Activated CD8-positive, alpha-beta memory T cell treated with anti-CD3 and anti-CD28 coated beads, Interleukin-2, amount 50 U/mL, for 4 hours (primary cell): Measurements from ENCODE around the gene GRIK4.

Experiments
- DNase-seq: peaks from one replicate; pipeline ENCODE4 v3.0.0-alpha.2; 2020

Gene GRIK4

DNA sequence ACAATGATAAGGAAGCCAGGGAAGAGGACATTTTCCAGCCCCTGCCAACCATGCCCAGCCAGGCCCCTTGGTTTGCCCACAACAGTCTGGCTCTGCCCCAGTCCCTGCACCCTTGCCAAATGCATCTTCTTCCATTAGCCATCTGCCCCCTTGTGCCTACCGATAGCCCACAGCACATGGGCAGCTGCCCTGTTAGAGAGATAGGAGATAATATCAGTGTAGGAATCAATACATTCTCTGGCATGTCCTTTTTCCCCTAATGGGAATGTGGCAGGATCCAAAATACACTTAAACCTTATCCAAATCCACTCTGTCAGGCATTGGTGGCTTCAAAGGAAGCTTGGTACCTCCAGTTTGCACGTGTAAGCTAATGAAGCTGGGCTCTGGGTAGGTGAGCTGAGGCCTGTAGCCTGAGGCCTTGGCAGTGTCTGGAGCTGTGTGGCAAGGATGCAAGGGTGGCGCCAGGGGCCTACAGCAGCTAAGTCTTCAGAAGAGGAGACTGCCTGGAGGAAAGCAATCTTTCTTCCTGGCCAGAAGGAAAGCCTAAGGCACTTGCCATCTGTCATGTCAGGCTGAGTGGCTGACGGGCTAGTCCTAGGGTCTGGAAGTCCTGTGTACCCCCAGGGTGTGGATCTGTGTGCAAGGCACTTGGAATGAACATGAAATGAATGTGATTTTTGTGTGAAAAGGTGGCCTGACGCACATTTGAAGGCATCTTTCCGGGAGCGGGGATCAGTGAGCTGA, 348.2 kb downstream of the GRIK4 start:
- no peak for DNase-seq

DNA sequence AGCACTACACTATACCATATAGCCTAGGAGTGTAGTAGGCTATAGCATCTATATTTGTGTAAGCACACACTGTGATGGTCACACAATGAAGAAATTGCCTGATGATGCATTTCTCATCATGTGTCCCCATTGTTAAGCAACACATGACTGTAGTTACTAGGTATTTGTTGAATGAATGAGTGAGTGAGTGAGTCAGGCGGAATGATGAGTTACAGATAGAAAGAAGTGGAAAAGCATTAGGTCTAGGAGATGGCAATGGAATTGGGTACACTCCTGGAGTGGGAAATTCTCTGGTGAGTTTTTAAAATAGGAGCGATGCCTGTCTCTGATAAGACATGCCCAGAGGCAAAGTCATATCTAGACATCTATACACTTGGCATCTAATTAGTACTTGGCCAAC, 351.8 kb downstream of the GRIK4 start:
- no peak for DNase-seq

DNA sequence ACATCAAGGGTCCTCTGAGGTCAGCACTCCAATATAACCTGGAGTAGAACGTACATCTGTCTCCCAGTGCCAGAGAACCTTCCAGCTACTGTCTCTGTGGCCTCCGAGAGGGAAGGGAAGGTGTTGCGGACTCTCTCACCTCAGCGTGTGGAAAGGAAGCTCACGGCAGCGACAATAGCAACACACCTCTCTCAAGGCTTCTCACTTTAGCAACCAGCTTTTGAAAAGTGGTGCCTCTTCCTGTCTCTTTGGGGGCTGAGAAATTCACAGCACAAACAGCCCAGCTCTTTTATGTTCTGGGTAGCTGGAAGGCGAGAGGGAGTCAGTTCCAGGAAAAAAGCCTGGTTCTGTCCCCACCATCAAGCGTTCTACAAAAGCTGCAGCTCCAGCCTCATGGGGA, 355.5 kb downstream of the GRIK4 start:
- no peak for DNase-seq

DNA sequence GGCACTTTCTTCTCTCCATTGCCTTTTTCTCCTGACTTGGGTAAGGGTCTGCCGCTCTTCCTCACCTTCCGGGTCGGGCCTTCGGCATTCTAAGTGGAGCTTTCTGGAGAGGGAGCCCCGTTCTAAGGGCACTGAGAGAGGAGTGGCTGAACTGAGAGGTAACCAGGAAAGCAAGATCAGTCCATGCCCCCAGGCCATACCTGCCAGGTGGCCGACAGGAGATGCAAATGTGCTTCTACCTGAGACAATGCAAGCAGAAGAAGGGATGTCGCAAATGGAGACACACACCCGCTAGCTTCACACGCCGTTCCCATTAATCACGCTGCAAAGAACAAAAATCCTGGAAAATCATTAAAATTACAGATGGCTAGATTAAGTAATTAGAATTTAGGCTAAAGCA, 356.0 kb downstream of the GRIK4 start:
- DNase-seq, result no peak

DNA sequence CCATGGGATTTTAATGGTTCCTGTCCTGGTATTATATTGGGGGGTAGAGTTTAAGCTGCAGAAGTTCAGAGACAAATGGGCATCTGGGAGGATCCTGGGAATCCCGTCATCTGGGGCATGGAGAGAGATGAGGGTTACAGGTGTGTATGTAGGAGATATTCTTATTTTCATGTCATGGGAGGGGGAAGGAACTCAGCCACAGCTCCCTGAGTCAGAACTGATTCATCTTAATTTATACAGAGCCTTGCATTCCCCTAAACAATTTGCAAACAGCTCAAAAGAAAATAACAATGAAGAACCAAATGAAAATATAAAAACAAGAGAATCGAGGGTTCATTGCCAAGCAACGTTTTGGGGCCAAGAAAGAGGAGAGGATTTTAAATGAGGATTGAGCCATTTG, 356.4 kb downstream of the GRIK4 start:
- DNase-seq, result no peak

DNA sequence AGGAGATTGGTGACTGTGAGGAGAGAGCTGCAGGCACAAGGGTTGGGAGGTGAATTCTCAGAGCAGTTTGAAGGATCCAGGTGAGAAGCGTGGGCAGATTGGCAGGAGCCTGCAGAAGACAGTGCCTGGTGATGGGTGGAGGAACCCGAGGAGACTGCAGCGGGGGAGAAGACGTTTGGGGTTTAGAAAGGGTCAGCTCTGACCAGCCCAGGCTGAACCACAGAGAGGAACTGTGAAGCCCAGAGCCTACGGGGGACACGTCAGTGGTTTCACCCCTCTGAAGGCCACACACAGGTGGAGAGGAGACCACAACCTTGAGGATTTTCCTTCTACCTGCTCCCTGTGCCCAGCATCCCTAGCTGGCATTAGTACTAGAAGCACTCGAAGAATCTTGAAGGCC, 357.5 kb downstream of the GRIK4 start:
- DNase-seq, result no peak

DNA sequence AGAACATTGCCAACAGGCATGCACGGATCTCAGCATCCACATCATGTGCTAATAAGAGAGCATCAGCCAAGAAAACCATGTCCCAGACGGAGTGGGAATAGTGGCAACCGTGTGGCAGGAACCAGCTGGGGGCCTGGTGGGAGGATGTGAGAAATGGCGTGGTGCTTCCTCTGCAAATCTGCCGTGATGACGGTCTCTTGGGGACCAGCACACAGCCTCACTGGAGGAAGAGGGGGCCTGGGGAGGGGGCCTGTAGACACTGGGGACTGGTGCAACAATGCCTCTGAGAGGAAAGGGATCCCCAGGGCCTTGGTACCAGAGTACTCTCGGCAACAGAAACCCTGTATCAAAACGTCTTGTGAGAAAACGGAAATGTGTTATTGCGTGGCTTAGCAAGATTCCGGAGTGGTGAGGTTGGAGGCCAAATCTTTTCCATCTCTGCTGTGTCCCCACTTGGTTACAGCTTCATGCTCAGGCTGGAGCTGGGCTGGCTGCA, 358.0 kb downstream of the GRIK4 start:
- no peak for DNase-seq

DNA sequence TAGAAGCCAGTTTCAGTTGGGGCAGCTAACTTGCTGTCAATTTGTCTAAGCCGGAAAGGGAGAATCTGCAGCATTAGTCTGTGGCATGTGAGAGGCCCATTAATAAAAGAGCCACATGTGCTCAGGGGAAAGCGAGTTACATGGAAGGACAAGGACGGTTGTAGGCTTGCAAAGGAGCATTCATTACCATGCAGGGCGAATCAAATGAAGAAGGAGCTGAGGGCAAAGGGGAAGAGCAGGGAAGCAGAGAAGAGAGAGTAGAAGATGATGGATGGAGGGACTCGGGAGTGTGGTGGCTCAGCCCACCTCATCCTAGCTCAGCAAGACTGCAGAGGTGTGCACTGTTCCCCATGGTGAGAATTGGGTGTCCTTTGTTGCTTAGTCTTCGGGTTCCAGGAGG, 359.6 kb downstream of the GRIK4 start:
- DNase-seq, result no peak

DNA sequence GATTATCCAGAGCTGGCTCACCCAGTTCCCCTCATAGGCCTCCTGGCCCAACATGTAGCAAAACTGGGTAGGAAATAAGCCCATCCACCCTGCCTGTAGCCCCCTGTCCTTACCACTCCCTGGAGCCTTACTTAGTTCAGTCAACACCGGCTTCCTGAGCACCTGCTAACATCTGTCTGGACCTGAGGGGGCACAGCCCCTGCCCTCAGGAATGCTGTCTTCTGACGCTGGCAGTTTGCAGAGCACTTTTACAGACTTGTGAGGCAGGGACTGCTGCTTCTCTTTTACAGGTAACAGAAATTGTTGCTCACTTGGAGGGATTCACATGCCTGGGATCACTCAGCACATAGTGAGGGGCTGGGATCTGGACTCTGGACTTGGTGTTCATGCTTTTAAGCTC, 360.4 kb downstream of the GRIK4 start:
- DNase-seq, result no peak

DNA sequence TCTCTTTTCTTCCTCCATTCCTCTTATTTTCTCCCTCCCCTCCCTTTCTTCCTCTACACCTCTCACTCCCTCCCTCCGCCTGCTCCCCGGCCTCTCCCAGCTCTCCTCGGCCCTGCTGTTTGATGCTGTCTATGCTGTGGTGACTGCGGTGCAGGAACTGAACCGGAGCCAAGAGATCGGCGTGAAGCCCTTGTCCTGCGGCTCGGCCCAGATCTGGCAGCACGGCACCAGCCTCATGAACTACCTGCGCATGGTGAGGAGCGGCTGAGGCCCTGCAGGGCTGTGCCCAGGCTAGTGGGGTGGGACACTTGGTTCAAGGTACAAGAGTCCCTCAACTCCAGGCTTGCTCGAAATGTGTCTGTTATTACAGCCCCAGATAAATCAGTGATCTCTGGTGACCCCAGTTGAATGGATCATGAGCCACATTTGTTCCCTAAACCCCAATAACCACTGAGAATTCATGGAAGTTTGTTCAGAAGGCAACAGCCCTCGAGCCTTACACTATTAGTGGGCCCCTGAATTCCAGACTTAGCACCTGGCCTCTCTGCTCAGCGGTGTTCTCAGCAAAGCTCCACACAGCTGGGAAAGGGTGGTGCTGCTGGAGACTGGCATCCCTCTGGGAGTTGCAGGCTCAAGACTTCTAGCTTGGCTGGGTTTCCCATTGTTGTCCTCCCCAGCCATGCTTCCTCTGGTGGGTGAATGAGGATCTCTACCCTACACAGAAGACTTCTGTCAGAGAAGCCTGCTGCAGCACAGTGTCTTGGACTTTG, 362.6 kb downstream of the GRIK4 start:
- DNase-seq, result no peak

DNA sequence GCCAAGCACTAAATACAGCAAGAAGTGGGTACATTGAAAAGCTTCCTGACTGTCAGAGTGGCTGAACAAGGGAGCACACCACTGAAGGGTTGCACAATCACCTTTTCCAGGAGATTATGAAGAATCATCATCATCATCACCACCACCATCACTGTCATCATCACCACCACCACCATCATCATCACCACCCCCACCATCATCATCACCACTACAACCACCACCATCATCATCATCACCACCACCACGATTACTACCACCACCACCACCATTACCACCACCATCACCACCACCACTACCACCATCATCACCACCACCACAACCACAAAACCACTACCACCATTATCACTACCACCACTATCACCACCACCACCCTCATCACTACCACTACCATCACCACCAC, 364.4 kb downstream of the GRIK4 start:
- DNase-seq, result no peak

DNA sequence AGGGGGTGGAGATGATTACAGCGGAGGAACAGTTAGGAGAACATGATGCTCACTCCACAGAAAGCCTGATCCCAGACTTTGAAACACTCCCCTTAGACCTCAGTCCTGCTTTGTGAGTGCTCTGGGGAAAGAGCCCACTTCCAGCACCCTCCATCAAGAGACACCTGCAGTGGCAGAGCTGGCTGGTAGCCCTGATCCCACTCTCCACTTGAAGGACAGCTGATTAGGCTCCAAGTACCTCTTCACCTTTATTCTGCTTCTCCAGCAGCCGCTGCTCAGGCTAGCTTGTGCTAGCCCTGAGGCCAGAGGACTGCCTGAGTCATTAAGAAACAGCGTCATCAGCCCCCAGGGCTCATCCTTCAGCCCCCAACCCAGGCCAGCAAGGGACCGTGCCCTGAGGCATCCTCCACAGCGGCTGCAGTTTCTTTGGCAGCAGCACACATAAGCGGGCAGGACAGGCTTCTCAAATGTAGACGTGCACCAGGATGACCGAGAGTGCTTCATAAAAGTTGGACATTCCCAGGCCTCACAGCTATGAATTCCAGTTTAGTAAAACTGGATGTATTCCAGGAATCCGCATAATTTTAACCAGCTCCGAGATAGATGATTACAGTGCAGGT, 366.3 kb downstream of the GRIK4 start:
- DNase-seq, result no peak

DNA sequence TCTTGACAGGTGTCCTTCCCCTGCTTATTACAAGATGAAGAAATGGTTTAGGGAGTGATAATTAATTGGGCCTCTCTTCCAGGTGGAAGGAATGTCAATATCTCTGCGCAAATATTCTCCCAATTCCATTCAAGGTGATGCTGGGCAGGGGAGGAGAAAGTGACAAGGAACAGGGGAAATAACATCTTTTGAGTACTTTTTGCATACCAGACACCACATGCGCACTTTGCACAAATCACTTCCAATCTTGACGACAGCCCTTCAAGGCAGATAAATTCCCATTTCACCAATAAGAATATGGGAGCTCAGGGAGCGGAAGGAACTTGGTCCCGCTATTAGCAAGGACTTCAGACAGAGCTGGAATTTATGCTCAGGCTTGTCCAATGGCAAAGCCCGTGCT, 367.2 kb downstream of the GRIK4 start:
- no peak for DNase-seq

DNA sequence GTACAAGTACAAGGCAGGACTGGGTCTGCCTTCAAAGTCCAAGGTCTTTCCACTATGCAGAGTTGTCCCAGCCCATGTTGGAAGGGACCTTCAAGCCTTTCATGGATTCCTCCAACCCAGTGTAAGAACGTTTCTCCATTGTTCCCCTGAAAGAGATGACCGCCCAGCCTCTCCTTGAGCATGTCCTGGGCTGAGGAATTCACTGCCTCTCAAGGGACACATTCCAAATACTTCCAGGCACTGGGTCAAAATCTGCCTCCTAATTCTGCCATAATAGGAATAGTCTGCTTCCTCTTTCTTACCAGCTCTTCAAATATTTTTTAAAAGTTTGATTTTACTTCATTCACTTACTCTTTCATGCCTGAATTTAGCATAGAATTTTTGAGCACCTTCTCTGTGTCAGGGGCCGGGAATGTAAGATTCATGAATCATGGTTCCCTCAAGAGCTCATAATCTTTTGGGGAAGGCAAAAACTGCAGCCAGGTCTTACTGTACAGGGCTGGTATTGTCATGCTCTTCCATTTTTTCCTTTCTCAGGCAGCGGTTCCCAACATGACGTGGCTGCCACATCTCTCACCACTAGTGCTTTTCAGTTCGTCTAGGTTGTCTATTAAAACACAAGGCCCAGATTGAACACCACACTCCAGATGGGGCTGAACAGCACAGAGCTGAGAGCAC, 369.1 kb downstream of the GRIK4 start:
- DNase-seq, result no peak

DNA sequence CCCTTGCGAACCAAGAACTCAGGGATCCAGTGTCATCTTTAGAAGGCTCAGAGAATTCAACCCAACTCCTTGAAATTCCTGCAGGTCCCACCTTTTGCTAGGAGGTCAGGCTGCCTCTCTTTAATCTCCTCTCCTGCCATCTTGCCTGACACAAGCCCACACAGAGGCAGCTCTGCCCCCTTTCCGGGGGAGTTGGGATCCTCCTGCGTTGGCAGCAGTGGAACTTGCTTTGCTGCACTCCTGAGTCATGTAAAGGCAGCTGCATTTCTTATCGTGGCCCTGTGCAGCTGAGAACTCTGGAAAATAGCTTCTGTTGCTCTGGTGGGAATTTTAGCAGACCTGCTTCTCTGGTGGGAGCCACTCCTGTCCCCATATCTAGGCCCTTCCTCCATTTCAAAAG, 370.0 kb downstream of the GRIK4 start:
- DNase-seq, result no peak

DNA sequence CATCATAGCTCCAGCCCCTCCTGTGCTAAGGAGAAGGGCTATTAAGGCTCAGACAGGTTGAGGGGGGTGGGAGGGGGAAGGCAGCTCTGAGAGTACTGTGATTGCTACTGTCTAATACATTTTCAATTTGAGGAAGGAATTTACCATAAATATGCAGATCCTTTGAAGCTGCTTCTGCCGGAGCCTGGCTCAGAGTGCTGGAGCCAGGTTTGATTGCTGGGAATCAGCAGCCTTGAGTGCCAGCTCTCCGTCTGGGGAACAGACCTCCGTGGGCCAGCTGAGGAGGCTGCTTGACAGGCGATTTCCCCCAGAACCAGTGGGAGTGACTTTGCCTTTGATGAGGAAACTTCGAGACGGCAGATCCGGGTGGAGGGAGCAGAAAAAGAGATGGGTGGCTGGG, 370.6 kb downstream of the GRIK4 start:
- DNase-seq, result no peak

DNA sequence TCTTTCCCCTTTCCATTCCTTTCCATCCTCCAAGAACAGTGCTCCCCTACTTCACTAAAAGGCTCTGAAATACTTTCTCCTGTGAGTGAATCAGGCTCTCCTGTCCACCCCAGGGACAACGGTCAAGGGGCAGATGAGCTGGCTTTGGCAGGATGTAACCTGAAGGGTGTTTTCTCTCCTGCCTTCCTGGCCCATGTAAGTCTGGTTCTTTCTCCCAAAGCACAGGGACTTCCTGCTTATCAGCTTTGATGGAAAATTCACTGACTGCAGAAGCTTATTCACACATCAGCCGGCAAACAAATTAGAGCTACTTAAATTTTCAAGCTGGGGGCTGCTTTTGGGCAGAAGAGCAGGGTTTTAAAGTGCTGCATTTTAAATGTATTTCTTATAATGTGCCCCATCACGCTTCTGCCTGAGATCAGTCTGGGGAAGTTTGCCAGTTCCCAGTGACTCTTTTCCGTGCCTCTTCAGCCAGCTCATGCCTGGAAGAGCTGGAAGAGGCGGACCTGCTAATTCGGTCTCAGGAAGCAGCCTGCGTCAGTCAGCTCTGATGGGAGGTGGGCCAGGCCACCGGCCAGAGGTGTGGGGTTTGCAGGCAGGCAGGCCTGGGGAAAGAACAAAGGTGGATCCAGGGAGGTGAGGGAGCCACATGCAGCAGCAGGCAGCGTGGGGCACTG, 372.0 kb downstream of the GRIK4 start:
- no peak for DNase-seq

DNA sequence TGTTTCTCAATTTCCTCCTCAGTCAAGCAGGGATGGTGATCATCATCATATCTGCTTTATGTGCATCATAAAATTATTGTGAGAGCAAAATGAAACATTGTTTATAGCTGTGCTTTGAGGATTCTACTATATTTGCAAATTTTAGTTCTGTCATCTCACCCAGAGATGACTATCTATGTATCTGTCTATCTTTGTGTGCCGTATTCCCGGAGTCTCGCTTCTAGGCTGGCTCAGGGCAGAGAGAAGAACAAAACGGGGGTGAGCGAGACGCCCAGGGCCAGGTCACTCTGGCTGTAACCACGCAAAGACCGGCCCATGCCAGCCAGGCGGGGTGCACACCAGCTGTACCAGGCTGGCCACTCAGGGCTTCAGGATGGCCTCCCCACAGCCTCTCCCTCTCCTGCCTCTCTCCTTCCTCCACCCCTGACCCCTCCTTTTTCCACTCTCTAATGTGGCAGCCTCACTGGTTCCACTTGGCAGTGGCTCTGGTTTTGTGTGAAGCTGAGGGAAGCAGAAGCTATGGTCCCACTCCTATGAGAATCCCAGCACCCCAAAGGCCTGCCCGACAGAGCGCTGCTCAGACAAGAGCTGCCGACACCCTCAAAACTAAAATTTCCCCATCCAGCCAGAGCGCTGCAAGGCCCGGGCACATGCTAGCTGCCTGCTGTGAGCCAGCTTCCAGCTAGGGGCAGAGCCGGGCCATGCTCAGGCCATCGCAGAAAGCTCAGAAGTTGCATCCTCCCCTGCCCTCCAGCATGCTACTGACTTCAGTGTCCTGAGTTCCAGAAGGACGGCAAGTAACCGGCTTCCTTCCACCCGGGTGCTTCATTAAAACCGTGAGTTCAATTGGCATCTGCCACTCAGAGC, 372.8 kb downstream of the GRIK4 start:
- no peak for DNase-seq

DNA sequence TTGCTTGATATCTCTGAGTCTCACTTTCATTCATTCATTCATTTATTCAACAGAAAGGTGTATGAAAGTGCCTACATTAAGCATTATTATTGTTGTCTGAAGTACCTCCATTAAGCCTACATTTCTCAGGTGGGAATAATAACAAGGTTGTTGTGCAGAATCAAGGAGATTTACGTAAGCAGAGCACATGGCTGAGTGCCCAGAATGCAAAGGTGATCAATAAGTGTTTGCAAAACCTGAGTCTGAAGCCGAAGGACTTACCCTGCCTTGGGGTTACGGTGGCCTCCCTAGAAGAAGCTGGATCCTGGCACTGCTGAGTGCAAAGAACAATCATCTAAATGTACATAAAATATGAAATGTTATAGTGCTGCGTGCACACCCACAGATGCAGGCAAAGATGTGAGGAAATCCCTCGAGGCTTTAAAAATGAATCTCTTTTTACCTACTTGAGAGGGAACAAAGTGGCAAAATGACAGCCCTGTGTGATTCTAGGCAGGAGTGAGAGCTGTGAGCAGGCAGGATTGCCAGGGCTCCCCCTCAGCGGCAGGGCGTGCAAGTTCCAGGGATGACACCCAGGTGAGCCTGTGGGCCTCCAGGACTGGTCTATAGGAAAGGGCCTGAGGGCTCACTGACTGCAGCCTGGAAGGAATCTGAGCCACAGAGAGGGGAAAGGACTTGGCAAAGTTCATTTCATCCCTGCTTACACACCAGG, 379.2 kb downstream of the GRIK4 start:
- no peak for DNase-seq

DNA sequence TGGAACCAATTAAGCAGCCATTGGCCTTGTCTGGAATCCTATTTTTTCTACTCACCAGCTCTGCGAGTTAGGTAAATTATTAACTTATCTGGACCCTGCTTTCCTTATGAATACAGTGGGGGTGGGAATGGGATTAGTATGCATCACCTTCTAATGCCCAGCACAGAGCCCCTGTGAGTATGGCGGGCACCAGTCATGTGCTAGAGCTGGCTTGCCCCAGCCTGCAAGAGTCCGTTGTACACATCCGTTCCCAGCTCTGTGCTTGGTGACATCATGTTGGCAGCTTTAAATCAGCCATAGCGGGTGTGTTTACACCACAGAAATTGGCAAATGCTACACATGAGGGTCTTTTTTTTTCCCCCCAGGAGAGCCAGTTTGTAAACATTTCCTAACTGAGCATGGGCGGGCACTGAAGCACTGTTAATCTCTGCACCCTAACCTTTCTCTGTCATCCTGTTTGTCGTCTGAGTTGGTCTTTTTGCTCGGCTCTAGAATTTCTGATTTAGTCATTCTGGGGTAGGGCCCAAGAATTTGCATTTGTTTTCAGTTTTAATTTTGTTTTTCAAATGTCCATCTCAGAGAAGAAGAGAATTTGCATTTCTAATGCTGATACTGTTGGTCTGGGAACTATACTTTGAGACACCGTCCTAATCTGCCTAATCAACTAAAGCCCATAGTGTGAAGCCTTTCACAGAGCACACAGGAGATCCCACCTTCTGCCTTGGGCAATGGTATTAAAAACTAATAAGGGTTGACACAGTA, 382.1 kb downstream of the GRIK4 start:
- no peak for DNase-seq
